NCI-H345 treated with DMSO at 0.1 percent for 48 hours (cell line): ENCODE data around the gene ZNF423.

ENCODE experiments used
- DNase-seq: peaks from one replicate; lab custom pipeline; 2025; ENCODE audit not compliant: unreplicated experiment; lab: John Stamatoyannopoulos, UW

The ZNF423 gene

DNA sequence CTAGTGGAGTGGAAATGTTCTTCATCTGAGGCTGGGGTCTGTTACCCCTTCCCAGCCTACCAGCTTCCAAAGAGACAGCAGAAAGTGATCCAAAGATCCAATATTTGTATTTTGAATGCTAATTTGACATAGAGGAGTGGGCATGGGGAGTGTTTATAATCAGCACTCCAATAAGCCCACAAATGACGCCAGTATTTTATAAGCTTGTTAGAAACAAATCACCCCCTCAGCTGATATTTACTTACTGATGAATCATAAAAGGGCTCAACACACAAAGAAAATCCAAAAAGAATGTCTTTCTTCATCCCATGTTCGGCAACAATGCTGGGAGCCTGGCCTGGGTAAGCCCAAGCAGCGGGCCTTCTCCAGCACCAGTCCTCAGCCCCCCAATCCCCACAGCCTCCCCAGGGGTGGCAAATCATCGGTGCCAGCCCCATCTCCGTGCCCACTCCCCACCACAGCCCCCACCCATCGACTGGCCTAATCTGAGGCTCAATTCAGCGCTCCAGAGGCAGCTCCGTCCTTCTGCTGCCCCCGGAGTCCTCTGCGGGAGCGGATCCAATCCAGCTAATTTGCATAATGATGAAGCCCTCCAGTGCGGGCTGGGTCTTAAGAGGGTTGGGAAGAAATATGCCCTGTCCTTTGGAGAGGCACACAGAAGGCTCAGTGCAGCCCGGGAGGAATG is 312.8 kb downstream of the ZNF423 start:
- no peak for DNase-seq

- no peak for DNase-seq
Measured at GRCh38 chr16:49542391-49542891, 313.5 kb downstream of the ZNF423 start.

DNA sequence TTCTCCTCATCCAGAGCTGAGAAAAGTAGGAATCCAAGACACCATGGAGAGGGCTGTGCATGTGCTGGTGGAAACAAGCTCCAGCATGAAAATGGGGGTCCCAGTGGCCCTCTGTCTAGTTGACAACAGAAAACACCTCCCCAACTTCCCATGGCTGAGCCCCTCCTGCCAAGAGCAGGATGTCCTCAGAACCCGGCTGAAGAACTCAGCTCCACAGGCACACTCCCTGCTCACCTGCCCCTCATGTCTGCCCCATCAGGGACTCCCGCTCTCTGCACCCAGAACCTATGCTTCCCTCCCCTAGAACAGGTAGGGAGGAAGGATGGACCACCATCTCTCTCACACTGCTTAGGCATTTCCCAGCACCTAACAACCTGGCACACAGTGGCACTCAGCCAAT is 315.1 kb downstream of the ZNF423 start:
- no peak for DNase-seq

DNA sequence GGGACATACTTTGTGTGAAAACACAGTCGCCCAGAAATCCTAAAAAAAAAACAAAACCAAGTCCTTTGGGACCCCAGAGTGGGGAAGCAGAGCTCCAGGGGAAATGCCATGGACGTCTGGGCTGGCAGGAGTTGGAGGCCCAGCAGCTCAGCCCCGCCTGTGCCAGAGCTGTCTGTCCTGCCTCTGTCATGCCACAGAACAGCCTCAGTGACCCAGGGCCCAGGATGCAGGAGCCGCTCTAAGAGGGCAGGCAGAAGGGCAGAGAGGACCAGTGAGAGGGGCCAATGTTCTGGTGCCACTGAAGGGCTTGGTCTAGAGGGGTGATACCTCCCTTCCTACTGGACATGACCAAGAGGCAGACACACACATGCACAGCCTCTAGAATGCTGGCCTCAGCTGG is 316.2 kb downstream of the ZNF423 start:
- DNase-seq: no peak

DNA sequence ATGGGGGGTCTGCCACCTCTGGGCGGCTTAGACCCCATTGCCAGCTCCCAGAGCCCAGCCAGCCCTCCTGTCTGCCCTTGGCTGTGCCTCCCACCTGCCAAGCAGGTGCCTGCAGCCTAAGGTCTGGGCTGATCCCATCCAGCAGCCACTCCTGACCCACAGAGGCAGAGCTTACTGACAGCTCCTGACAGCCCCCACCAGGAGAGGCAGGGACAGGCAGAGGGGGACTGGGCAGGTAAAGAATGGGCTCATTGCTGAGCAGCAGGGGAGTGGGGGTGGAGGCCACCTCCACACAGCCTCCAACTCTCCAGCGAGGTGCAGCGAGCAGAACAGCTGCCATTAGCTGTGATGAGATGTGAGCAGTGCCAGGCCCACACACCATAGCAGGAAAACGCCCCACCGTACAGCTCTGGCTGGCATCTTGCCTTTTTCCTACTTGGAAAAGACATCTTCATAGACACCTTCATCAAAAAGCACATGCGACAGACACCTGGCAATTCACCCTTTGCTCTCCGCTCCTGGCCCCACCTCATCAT is 317.9 kb downstream of the ZNF423 start:
- no peak for DNase-seq

- no peak for DNase-seq
Measured at GRCh38 chr16:49534901-49535610, 320.9 kb downstream of the ZNF423 start.

DNA sequence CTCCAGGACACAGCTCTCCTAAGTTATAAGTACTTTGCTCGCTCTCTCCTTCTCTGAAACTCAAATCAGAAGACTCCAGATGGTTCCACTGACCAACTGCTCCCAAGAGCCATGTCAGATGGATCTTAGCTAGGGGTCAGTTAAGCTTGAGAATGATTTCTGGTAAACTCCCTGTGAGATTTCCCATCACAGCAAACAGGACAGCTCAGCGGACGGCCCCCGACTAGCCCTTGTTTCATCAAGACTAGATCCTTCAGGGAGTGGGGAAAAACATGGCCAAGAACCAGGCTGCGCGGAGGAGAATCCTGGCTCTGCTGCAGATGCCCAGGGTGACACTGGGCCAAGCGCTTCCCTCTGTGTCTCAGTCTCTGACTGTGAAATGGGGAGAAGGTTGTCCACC is 322.5 kb downstream of the ZNF423 start:
- no peak for DNase-seq

DNA sequence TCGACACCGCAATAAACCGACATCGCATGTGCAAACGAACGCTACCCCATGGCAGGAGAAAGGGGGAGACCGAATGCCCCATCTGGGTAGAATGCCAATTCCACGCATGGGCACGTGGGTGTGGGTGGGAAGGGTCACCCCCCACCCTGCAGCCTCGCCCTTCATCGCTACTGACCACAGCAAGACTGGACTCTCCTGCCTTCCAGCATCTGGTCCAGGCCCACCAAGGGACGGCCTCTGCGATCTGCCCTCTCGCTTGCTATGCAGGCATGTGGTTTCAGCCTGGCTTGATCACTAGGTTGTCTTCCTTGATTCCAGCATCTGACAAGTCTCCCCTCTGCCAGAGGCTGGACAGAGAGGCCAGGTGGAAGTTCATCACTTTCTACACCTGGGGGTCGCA is 323.0 kb downstream of the ZNF423 start:
- no peak for DNase-seq

DNA sequence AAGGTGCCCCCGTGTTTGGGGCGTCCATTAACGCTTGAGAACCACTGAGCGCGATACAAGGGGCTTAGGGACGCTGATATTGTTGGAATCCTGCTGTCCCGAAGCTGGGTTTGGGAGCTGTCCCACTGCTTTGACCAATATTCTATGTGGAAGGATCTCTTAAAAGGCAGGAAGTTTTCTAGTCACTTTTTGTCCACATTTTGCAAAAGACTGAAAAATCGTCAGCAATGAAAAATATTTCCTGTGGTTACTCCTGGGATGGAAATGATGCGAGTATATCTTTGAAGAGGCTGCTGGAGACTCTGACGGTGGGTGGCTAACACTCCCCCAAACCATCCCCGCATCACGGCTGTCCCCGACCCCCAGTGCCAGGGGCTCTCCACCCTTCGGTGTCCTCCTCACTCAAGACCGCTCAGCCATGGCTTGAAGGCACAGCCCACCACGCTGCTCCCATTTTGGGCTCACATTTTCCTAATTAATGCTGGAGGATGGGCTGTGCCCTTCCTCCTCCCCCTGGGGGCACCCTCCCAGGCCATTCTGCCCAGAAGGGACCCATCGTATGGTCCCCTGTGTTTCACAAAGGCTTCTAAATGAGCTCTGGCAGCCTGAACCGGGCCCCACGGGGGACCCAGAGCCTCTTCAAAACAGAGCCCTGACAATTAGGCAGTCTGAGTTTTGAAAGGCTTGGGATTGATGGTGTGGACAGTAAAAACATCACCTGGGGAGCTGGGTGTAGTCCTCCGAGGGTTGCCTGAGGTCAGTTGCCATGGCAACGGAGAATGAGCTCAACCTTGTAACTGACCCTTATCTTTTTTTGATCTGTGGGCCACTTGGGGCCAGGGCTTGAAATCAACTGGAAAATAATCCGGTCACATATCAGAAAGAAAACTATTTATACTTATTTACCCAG is 323.7 kb downstream of the ZNF423 start:
- no peak for DNase-seq

- DNase-seq: no peak
Measured at GRCh38 chr16:49531425-49531824, 324.5 kb downstream of the ZNF423 start.

DNA sequence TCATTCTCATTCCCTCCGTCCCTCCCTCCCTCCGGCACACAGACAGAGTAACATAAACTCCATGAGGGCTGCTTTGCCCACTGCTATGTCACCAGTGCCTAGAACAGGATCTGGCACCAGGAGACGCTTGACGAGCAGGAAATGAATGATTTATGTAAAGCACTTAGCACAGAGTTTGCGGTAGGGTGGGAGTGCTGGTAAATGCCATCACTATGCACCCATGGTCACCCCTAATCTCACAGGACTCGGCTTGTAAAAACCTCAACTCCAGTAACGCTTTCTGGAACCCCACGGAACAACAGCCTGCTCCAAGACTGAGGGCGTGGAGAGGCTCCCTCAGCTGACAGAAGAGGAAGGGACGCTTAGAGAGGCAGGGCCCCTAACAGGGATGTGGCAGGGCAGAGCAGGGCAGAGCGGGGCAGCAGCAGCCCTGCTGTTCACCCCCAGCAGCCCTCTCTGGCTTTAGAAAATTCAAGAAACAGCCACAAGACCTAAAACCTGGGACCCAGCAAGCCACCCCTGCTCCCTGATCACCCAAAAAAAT is 325.4 kb downstream of the ZNF423 start:
- DNase-seq: no peak

- no peak for DNase-seq
Measured at GRCh38 chr16:49529411-49530045, 326.4 kb downstream of the ZNF423 start.

- no peak for DNase-seq
Measured at GRCh38 chr16:49528866-49529288, 327.0 kb downstream of the ZNF423 start.

DNA sequence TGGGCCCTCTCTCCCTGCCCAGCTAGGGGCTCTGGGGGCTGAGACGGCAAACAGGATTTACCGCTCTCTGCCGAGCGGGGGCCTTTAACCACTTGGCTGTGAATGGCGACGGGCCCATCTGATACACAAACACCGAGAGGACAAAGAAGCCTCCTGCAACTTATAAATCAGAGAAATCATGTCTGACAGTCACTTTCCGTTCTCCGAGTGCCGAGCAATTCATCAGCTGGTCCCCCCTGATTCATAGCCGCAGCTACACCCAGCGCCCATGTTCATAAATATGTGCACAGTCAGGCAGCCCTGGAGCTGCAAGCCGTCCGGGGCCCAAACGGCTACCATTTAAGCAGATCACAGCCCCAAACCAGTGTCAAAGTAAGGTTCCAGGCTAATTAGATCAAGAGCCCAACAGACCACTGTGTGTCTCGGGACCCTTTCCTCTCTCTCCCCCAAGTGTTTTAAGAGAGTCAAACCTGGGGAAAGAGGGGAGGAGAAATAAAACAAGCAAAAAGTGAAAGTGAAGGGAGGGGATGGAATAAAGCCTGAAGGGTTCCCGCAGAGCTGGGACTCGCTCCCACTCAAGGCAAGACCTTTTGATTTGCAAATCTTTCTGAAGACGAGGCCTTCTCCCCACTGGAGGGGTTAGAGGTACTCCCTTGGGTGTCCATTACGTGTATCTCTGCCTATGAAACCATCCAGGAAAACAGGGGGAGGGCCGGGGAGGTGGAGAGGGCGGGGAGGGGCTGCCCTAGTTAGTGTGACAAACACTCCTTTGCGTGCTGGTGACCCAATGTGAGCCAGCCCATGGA is 327.6 kb downstream of the ZNF423 start:
- DNase-seq: no peak

- no peak for DNase-seq
Measured at GRCh38 chr16:49527611-49528010, 328.3 kb downstream of the ZNF423 start.

GRCh38 chr16:49526860-49527365 is 329.0 kb downstream of the ZNF423 start:
- no peak for DNase-seq

- no peak for DNase-seq
Measured at GRCh38 chr16:49524947-49525315, 331.0 kb downstream of the ZNF423 start.

DNA sequence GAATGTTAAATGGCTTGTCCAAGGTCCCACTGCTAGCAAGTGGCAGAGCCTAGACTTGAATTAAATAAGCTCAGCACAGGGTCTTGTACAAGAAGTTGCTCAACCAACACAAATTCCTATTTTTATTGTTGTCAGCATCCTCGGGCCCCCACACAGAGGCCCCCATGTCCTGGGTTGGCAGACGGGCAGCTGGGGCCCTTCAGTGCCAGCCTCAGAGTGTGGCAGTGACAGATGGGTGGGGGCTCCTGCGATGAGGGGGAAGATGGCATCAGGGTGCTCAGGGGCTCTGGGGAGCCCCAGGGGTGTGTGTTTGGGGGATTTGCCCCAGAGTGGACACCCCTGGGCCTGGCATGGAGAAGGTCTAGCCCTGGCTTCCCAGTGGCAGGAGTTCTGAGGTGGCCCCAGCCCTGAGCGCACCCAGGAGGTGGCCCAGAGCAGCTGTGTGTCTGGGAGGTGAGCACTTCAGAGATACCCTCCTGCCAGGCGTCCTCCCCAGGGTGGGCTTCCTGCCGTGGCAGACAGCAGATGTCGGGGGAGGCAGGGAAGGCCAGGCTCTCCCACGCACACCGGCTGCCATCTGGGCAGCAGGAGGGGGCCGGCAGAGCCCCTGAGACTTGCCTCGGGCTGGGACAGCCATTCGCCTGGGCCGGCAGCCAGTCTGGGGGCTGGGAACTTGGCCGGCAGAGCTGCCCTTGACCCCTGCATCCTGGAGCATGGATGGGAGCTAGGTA is 331.5 kb downstream of the ZNF423 start:
- no peak for DNase-seq
